Astrocyte (in vitro differentiated cells and primary cell): ENCODE data around the gene RAB11FIP5. TPM values are rescaled to one million over a fixed set of nuclear protein-coding genes. Genes with fewer than 3 reads are reported as not detected.

Source experiments
- DNase-seq: peaks from one replicate; pipeline ENCODE4 v3.0.0-alpha.2; 2010; ENCODE audit warnings: low read depth
- FAIRE-seq: peaks from 2 replicates; lab custom pipeline; 2011; peaks lifted over from hg19 to GRCh38; lab: Jason Lieb, UNC
- H2AFZ ChIP-seq: 2 replicates; pipeline ENCODE4 v1.6.0; 2012; ENCODE audit warnings: low read depth, low read length, inconsistent platforms
- H3K27ac ChIP-seq: 2 replicates; pipeline ENCODE4 v1.5.1; 2011; ENCODE audit warnings: low read depth, low read length, inconsistent platforms
- H3K27me3 ChIP-seq: 2 replicates; pipeline ENCODE4 v1.6.0; 2011; ENCODE audit warnings: low read length, inconsistent platforms; ENCODE audit not compliant: insufficient read depth
- H3K36me3 ChIP-seq: 2 replicates; pipeline ENCODE4 v1.5.1; 2011; ENCODE audit warnings: low read length, inconsistent platforms; ENCODE audit not compliant: insufficient read depth
- H3K4me1 ChIP-seq: 2 replicates; pipeline ENCODE4 v1.5.1; 2011; ENCODE audit warnings: low read length, inconsistent platforms; ENCODE audit not compliant: insufficient read depth
- H3K4me2 ChIP-seq: 2 replicates; pipeline ENCODE4 v1.6.0; 2012; ENCODE audit warnings: low read length, inconsistent platforms
- H3K4me3 ChIP-seq: 2 replicates; pipeline ENCODE4 v1.5.1; 2011; ENCODE audit warnings: low read depth, mild to moderate bottlenecking, low read length, inconsistent platforms; ENCODE audit not compliant: insufficient read depth
- H3K79me2 ChIP-seq: 2 replicates; pipeline ENCODE4 v1.6.0; 2012; ENCODE audit warnings: mild to moderate bottlenecking, low read length, inconsistent platforms; ENCODE audit not compliant: insufficient read depth
- H3K9ac ChIP-seq: 2 replicates; pipeline ENCODE4 v1.6.0; 2012; ENCODE audit warnings: mild to moderate bottlenecking, low read length, inconsistent platforms
- H3K9me3 ChIP-seq: 2 replicates; pipeline ENCODE4 v1.5.1; 2012; ENCODE audit warnings: low read depth, mild to moderate bottlenecking, low read length, inconsistent platforms; ENCODE audit not compliant: insufficient read depth
- H4K20me1 ChIP-seq: 2 replicates; pipeline ENCODE4 v1.6.0; 2012; ENCODE audit warnings: low read length, inconsistent platforms; ENCODE audit not compliant: insufficient read depth
- H3K27ac Mint-ChIP-seq: one replicate; pipeline ENCODE4 v1.8.0; 2021; ENCODE audit warnings: mild to moderate bottlenecking, mixed read lengths; ENCODE audit not compliant: unreplicated experiment
- H3K27me3 Mint-ChIP-seq: one replicate; pipeline ENCODE4 v1.8.0; 2021; ENCODE audit warnings: low read depth, mixed read lengths; ENCODE audit not compliant: unreplicated experiment
- H3K36me3 Mint-ChIP-seq: one replicate; pipeline ENCODE4 v1.8.0; 2021; ENCODE audit warnings: low read depth, mixed read lengths; ENCODE audit not compliant: unreplicated experiment
- H3K4me1 Mint-ChIP-seq: one replicate; pipeline ENCODE4 v1.8.0; 2021; ENCODE audit warnings: low read depth, mixed read lengths; ENCODE audit not compliant: unreplicated experiment
- H3K4me3 Mint-ChIP-seq: one replicate; pipeline ENCODE4 v1.8.0; 2021; ENCODE audit warnings: mild to moderate bottlenecking, moderate library complexity, mixed read lengths; ENCODE audit not compliant: unreplicated experiment
- H3K9me3 Mint-ChIP-seq: one replicate; pipeline ENCODE4 v1.8.0; 2021; ENCODE audit warnings: mild to moderate bottlenecking, mixed read lengths; ENCODE audit not compliant: unreplicated experiment
- EZH2 ChIP-seq: IDR thresholded peaks from 2 replicates; pipeline ENCODE4 v1.6.1; 2012; ENCODE audit warnings: mild to moderate bottlenecking, low read length, inconsistent platforms; ENCODE audit not compliant: insufficient read depth
- total RNA-seq: library from RNA; stranded (reverse); gene quantifications from 2 replicates; pipeline ENCODE4 v1.2.1, GENCODE V29; 2021
- TF ChIP-seq, protein P1 (sequence below): IDR thresholded peaks from 2 replicates; pipeline ENCODE4 v1.5.1; 2011; ENCODE audit warnings: low read depth, mild to moderate bottlenecking, inconsistent platforms, low read length, moderate library complexity; ENCODE audit not compliant: insufficient read depth

RAB11FIP5 gene
- total RNA-seq, 1 donor from 2014 or later: 56.0 TPM

- Histone ChIP-seq H3K27ac (no peak overlapping the region), H3K9me3 (no peaks in the 10 kb centered on the region), H3K4me1 (no peaks in the 10 kb centered on the region), H3K79me2 (no peaks in the 10 kb centered on the region), H3K4me2 (no peak overlapping the region), H4K20me1 (peaks cover 14% of the 10 kb centered on the region), H2AFZ (no peak overlapping the region), H3K4me3 (no peak overlapping the region), H3K9ac (no peak overlapping the region), H3K27me3 (no peaks in the 10 kb centered on the region), H3K36me3 (peaks cover 5% of the 10 kb centered on the region)
- H3K27me3 Mint-ChIP-seq: no peaks in the 10 kb centered on the region
- peaks cover 11% of the 10 kb centered on the region for H3K36me3 Mint-ChIP-seq
- H3K4me3 Mint-ChIP-seq: no peak overlapping the region
- no peaks in the 10 kb centered on the region for H3K9me3 Mint-ChIP-seq
- H3K27ac Mint-ChIP-seq: no peak overlapping the region
- DNase-seq (no peak), FAIRE-seq (no peak)
- TF ChIP-seq, protein P1, sequence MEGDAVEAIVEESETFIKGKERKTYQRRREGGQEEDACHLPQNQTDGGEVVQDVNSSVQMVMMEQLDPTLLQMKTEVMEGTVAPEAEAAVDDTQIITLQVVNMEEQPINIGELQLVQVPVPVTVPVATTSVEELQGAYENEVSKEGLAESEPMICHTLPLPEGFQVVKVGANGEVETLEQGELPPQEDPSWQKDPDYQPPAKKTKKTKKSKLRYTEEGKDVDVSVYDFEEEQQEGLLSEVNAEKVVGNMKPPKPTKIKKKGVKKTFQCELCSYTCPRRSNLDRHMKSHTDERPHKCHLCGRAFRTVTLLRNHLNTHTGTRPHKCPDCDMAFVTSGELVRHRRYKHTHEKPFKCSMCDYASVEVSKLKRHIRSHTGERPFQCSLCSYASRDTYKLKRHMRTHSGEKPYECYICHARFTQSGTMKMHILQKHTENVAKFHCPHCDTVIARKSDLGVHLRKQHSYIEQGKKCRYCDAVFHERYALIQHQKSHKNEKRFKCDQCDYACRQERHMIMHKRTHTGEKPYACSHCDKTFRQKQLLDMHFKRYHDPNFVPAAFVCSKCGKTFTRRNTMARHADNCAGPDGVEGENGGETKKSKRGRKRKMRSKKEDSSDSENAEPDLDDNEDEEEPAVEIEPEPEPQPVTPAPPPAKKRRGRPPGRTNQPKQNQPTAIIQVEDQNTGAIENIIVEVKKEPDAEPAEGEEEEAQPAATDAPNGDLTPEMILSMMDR: no peak
- no peaks in the 10 kb centered on the region for H3K4me1 Mint-ChIP-seq
These were observed 83.9 kb downstream of the RAB11FIP5 start for GRCh38 chr2:73028841-73029240.

DNA sequence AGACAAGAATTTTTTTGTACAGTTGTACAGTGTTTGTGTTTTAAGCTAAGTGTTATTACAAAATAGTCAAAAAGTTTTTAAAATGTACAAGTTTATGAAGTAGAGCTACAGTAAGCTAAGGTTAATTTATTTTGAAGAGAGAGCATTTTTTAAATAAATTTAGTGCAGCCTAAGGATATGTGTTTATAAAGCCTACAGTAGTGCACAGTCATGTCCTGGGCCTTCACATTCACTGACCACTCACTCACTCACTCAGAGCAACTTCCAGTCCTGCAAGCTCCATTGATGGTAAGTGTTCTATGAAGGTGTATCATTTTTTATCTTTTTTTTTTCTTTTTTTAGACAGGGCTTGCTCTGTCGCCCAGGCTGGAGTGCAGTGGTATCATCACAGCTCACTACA lies 85.4 kb downstream of the RAB11FIP5 start:
- Histone ChIP-seq H4K20me1 (peaks cover 12% of the 10 kb centered on the region), H3K4me1 (no peaks in the 10 kb centered on the region), H3K79me2 (no peaks in the 10 kb centered on the region), H2AFZ (no peak overlapping the region), H3K4me3 (no peak overlapping the region), H3K36me3 (peaks cover 5% of the 10 kb centered on the region), H3K4me2 (no peak overlapping the region), H3K27ac (no peak overlapping the region), H3K27me3 (no peaks in the 10 kb centered on the region), H3K9me3 (no peaks in the 10 kb centered on the region), H3K9ac (no peak overlapping the region)
- DNase-seq: no peak
- Mint-ChIP-seq H3K9me3 (no peaks in the 10 kb centered on the region), H3K27me3 (no peaks in the 10 kb centered on the region), H3K27ac (no peak overlapping the region), H3K4me1 (no peaks in the 10 kb centered on the region), H3K4me3 (no peak overlapping the region), H3K36me3 (peaks cover 7% of the 10 kb centered on the region)
- TF ChIP-seq, protein P1: no peak
- no peak for TF ChIP-seq EZH2
- no peak for FAIRE-seq

- Mint-ChIP-seq H3K4me1 (peaks cover 13% of the 10 kb centered on the region), H3K27ac (no peak overlapping the region), H3K4me3 (no peak overlapping the region), H3K36me3 (peaks cover 2% of the 10 kb centered on the region), H3K9me3 (no peaks in the 10 kb centered on the region), H3K27me3 (no peaks in the 10 kb centered on the region)
- Histone ChIP-seq H4K20me1 (peaks cover 25% of the 10 kb centered on the region), H3K36me3 (peaks cover 7% of the 10 kb centered on the region), H3K27me3 (no peaks in the 10 kb centered on the region), H2AFZ (no peak overlapping the region), H3K4me2 (no peak overlapping the region), H3K4me3 (no peak overlapping the region), H3K4me1 (peaks cover 16% of the 10 kb centered on the region), H3K9me3 (no peaks in the 10 kb centered on the region), H3K27ac (no peak overlapping the region), H3K9ac (no peak overlapping the region), H3K79me2 (no peaks in the 10 kb centered on the region)
- no peak for DNase-seq
- no peak for FAIRE-seq
- no peak for TF ChIP-seq EZH2
- TF ChIP-seq, protein P1: no peak
These were observed 89.3 kb downstream of the RAB11FIP5 start for GRCh38 chr2:73023497-73023896.

Other genes starting within 250 kb of the RAB11FIP5 start
- 23.6 TPM in 2 replicates for gene SPR, start 225.5 kb downstream of the RAB11FIP5 start, total RNA-seq
- gene EMX1, start 195.4 kb downstream of the RAB11FIP5 start, total RNA-seq: 0.48 TPM in 1 of 2 replicates, not detected in the other
- 14.9 and 15.9 TPM in 2 replicates for gene SFXN5, start 41.2 kb downstream of the RAB11FIP5 start, total RNA-seq
- not detected in 2 replicates for gene NOTO, start 89.6 kb upstream of the RAB11FIP5 start, total RNA-seq
- 12.8 and 14.5 TPM in 2 replicates for gene SMYD5, start 101.3 kb upstream of the RAB11FIP5 start, total RNA-seq
- gene PRADC1, start 120.3 kb upstream of the RAB11FIP5 start, total RNA-seq: 13.1 and 16.7 TPM in 2 replicates
- 315 and 359 TPM in 2 replicates for gene CCT7, start 121.4 kb upstream of the RAB11FIP5 start, total RNA-seq
- 10.1 and 10.9 TPM in 2 replicates for gene FBXO41, start 171.5 kb upstream of the RAB11FIP5 start, total RNA-seq
- not detected in 2 replicates for gene EGR4, start 180.6 kb upstream of the RAB11FIP5 start, total RNA-seq